NCI-H526 treated with DMSO at 0.1 percent for 48 hours (cell line): ENCODE data around the gene BRMS1L.
A peak's percentile ranks its signal among the peaks of the same experiment; 100 is the strongest.

Source experiments
- DNase-seq: peaks from one replicate; lab custom pipeline; 2025; lab: John Stamatoyannopoulos, UW

Gene BRMS1L

GRCh38 chr14:35865611-35866324 is 39.6 kb downstream of the BRMS1L start:
- DNase-seq, result no peak

- no peak for DNase-seq
These were observed 40.6 kb downstream of the BRMS1L start for GRCh38 chr14:35866595-35867279.

- DNase-seq, result no peak
These were observed 41.1 kb downstream of the BRMS1L start for GRCh38 chr14:35867280-35867629.

- DNase-seq, result no peak
These were observed 49.2 kb downstream of the BRMS1L start for GRCh38 chr14:35875296-35875695.

GRCh38 chr14:35877276-35877675 is 51.1 kb downstream of the BRMS1L start:
- no peak for DNase-seq

- no peak for DNase-seq
These were observed 52.4 kb downstream of the BRMS1L start for GRCh38 chr14:35878272-35879150.

- no peak for DNase-seq
These were observed 53.1 kb downstream of the BRMS1L start for GRCh38 chr14:35879151-35879648.

GRCh38 chr14:35879654-35880249 is 53.6 kb downstream of the BRMS1L start:
- peak; percentile 13 for DNase-seq

GRCh38 chr14:35881280-35881679 is 55.1 kb downstream of the BRMS1L start:
- no peak for DNase-seq

GRCh38 chr14:35883677-35884293 is 57.6 kb downstream of the BRMS1L start:
- no peak for DNase-seq

GRCh38 chr14:35890308-35890707 is 64.2 kb downstream of the BRMS1L start:
- no peak for DNase-seq

- no peak for DNase-seq
These were observed 69.1 kb downstream of the BRMS1L start for GRCh38 chr14:35895256-35895655.

- no peak for DNase-seq
These were observed 71.5 kb downstream of the BRMS1L start for GRCh38 chr14:35897616-35898111.

GRCh38 chr14:35898217-35898775 is 72.2 kb downstream of the BRMS1L start:
- no peak for DNase-seq

GRCh38 chr14:35900741-35901140 is 74.6 kb downstream of the BRMS1L start:
- no peak for DNase-seq

GRCh38 chr14:35909665-35910064 is 83.5 kb downstream of the BRMS1L start:
- DNase-seq, result no peak

GRCh38 chr14:35910191-35910590 is 84.1 kb downstream of the BRMS1L start:
- DNase-seq, result no peak

- DNase-seq, result no peak
These were observed 85.0 kb downstream of the BRMS1L start for GRCh38 chr14:35911097-35911496.

GRCh38 chr14:35915185-35915584 is 89.0 kb downstream of the BRMS1L start:
- no peak for DNase-seq

GRCh38 chr14:35915775-35916174 is 89.6 kb downstream of the BRMS1L start:
- DNase-seq, result no peak
